Activated CD8-positive, alpha-beta memory T cell treated with anti-CD3 and anti-CD28 coated beads for 48 hours (primary cell): ENCODE results near the gene TTYH3.

Source experiments
- DNase-seq, 3 experiments: peaks; one replicate each; pipeline ENCODE4 v3.0.0-alpha.2; 2020; ENCODE audit warnings: low read depth in 2 of 3, low spot score in 2 of 3

The TTYH3 gene

DNA sequence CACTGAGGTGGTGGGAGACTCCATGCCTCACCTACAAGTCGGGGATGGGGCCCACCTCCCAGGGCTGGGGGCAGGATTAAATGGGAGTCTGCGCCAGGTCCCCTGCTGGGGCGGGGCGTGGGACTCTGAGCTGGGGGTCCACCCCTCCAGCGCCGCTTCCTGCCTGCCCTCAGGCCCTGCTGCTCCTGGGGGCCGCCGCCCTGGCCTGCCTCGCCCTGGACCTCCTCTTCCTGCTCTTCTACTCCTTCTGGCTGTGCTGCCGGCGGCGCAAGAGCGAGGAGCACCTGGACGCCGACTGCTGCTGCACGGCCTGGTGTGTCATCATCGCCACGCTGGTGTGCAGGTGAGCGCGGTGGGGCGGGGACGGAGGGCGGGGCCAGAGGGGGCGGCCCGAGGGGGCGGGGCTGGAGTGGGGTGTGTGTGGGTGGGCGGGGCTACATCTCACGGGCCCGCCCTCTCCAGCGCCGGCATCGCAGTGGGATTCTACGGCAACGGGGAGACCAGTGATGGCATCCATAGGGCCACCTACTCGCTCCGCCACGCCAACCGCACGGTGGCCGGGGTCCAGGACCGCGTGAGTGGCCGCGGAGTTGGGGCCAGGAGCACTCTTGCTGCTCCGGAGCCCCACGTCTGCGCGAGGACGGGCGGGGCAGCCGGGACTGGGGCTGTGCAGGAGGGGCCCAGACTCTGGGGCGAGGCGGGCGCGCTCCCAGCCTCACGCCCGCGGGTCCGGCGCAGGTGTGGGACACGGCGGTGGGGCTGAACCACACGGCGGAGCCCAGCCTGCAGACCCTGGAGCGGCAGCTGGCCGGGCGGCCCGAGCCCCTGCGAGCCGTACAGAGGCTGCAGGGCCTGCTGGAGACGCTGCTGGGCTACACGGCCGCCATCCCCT lies 15.1 kb downstream of the TTYH3 start:
- DNase-seq, result no peak

DNA sequence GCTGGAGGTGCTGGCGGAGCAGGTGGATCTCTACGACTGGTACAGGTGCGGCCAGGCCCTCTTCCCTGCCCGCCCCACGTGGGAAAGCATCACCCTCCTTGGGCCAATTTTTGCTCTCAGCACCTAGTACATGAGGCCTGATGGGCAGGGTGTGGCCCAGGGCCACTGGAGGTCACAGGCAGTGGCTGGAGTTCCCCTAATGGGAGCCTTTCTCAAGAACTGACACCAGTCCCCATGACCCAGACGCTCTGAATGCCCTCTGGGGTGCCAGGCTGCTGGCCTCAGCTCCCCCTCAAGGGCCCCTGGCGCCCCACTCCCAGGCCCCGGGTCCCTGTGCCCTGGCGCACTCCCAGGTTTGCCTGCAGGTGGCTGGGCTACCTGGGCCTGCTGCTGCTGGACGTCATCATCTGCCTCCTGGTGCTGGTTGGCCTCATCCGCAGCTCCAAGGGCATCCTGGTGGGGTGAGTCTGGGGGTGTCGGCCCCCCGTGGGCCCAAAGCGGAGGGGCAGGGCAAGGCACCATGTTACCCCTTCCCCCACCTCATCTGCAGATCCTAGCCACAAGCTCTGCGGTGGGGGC lies 15.9 kb downstream of the TTYH3 start:
- no peak for DNase-seq

DNA sequence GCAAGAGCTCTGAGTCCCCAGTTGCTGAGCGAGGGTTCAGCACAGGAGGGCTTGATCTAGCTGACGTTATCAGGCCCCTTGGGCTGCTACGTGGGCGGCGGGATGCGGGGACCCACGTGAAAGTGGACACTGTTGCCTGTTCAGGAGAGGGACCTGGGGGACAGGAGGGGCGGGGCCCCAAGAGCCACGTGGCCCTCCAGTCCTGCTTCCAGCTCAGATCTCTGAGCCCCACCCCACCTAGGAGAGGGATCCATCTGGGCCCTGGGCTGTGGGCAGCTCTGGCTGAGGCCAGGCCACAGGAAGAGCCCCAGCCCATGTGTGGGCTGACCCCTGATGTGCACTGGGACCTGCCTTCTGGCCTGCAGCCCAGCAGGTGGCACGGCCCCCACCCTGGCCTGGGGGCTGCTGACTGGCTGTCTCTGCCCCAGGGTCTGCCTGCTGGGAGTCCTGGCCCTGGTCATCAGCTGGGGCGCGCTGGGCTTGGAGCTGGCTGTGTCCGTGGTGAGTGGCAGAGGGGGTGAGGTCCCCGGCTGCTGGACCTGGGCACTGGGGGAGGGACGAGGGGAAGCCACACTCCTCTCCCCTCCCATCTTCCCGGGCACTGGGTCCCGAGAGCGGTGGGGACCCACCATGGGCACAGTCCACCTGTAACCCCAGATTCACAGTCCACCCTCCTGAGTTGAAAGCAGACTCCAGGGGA lies 17.5 kb downstream of the TTYH3 start:
- DNase-seq, result no peak

GRCh38 chr7:2649991-2650390 lies 18.2 kb downstream of the TTYH3 start:
- no peak for DNase-seq

DNA sequence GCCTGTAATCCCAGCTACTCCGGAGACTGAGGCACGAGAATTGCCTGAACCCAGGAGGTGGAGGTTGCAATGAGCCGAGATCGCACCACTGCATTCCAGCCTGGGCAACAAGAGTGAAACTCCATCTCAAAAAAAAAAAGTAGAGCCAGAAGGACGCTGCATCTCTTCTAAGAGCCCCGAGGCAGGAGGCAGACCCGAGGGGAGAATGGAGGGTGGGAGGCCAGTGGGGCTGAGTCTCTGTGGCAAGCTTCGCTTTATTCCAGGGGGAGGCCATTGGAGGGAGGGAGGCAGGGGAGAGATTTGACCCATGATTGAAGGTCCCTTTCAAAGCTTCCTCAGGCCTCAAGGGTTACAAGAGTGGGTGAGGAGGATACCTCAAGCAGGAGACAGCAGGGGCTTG lies 18.7 kb downstream of the TTYH3 start:
- DNase-seq, result no peak

- no peak for DNase-seq
Observed at GRCh38 chr7:2651336-2651735, 19.6 kb downstream of the TTYH3 start.

DNA sequence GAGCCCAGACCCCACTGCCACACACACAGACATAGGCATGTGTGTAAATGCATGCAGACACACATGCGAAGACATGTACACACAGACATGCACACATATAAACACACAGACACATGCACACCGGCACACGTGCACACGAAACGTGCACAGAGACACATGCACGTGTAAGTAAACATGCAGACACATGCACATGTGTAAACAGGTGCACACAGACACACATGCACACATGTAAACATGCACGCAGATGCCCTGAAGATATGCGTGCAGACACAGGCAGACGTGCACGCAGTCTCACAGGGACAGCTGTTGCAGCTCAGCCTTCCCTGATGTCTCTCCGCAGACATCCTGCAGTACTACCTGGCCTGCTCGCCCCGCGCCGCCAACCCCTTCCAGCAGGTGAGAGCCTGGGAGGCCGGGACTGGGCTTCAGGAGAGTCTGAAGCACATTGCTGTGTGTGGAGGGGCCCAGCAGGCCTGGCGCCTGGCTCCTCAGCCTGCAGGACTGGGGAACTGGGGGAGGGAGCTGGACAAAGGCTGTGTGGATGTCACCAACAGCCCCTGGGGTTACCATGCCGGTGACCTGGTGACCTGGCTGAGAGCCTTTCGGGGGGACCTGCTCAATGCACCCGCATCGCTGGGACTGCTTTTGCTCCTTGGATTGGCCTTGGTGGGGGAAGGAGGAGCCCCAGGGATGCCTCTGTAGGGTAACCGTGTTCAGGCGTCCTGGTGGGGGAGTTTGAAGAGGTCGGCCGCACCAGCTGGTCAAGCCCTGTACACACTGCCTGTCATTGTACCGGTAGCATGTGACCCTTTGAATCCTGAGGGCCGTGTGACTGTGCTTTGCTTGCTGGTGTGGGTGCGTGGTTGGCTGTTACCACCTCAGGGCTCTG lies 20.3 kb downstream of the TTYH3 start:
- DNase-seq, result no peak

- no peak for DNase-seq
Observed at GRCh38 chr7:2652736-2653060, 20.9 kb downstream of the TTYH3 start.

DNA sequence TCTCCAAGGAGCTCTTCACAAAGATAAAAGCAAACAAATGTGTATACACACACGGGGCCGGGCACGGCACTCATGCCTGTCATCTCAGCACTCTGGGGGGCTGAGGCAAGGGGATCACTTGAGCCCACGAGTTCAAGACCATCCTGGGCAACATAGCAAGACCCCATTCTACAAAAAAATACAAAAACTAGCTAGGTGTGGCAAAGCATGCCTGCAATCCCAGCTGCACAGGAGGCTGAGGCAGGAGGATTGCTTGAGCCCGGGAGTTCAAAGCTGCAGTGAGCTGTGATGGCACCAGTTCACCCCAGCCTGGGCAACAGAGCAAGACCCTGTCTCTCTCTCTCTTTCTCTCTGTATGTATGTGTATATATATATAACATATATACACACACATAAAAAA lies 22.3 kb downstream of the TTYH3 start:
- DNase-seq, result no peak

DNA sequence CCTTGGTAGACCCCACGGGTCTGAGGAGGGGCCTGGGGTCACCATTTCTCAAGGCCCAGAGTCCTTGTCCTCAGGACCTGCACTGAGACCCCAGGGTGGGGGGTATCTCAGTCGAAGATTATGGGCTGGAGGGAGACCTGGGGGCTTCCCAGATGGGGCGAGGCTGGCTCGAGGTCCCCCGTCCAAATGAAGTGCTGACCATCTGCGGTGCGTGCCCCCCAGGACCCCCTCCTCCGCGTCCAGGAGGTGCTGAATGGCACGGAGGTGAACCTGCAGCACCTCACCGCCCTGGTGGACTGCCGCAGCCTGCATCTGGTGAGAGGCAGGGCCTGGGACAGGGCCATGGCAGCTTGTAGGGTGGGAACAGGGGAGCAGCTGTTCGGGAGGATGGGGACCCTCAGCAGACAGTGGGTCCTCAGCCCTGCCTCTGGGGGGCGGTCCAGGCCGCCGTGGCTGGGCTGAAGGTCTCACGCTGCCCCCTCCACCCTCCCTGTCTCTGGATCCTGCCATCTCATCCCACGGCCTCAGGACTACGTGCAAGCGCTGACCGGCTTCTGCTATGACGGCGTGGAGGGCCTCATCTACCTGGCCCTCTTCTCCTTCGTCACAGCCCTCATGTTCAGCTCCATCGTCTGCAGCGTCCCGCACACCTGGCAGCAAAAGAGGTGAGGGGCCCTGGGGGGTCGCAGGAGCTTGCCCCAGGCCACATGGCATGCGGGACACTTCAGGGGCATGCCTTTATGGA lies 24.3 kb downstream of the TTYH3 start:
- no peak for DNase-seq

DNA sequence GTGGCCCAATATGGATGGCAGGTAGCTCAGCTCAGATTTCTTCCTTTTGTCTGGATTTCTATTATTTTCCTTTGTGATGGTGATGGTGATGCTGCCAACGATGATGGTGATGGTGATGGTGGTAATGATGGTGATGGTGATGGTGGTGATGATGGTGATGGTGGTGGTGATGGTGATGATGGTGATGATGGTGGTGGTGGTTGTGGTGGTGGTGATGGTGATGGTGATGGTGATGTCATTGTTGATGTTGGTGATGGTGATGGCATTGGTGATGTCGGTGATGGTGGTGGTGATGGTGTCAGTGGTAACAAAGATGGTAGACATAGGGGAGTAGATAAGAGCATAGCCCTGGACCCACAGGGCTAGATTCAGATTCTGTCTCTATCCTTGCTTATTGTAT lies 25.4 kb downstream of the TTYH3 start:
- no peak for DNase-seq

DNA sequence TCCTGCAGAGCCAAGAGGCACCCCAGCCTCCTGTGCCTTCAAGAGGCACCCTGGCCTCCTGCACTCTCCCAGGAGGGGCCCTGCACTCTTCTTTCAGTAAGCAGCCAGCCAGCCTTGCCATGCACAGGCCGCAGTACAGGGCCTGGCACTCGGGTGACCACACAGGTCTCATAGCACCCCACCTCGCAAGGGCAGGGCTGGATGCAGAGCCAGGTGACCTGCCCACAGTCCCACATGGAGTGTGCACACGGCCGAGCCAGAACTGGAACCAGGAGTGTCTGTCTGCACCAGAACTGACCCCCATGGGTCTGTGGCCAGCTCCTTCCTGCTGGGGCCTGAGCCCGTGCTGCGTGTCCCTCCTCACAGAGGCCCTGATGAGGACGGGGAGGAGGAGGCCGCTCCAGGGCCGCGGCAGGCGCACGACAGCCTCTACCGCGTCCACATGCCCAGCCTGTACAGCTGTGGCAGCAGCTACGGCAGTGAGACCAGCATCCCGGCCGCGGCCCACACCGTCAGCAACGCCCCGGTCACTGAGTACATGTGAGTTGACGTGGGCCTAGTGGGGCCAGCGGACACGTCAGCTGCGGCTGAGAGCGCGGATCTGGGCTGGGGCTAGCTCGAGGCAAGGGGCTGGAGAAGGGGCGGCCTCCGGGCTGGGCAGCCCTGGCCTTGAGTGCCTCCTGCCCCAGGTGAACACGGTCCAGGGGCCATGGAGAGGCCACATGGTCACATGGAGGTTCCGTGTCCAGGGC lies 26.3 kb downstream of the TTYH3 start:
- no peak for DNase-seq

DNA sequence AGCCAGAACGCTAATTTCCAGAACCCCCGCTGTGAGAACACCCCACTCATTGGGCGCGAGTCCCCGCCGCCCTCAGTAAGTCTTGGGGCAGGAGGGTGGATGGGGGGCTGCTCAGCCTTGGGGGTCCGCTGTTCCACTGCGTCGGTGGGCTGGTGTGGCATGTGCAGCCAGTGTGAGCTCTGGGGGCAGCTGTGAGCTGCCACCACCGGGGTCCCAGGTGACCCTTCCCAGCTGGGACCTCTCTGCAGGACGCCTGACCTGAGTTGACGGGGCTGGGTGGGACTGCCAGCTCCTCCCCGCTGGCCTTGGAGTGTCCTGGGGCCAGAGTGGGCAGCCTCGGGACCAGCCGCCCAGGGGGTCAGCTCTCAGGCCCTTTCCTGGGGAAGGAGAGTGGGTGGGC lies 27.2 kb downstream of the TTYH3 start:
- no peak for DNase-seq

- no peak for DNase-seq
Observed at GRCh38 chr7:2659556-2660358, 28.0 kb downstream of the TTYH3 start.

DNA sequence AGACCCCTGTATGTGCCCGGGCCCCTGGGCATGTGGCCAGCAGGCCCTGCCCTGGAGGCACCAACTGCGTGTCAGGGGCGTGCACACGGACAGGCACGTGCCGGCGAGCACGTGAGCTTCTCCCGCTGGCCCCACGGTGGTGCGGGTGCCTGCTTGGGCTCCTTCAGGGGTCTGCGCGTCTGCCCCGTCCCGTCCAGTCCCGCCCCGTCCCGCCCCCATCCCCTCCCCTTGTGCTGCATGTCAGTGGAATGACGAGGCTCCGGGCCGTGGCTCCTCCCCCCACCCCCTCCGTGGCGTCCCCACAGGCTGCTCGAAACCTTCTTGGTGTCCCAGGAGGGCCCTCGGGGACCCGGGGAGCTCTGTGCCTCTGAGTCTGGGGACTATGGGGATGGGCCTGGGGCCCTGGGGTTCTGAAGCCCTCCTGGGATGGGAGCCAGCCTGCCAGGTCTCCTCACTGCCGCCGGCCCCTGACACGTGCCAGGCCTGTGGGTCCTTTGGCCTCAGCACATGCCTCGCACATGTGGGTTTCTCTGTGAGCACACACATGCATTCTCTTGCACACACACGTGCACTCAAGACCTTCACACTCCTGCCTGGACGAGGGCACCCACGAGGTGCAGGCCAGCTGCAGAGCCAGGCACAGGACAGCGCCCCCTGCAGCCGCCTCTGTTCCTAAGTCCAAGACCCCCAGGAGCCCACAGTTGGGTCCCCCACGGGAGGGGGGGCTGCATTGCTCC lies 28.7 kb downstream of the TTYH3 start:
- DNase-seq, result no peak

- no peak for DNase-seq
Observed at GRCh38 chr7:2661096-2661449, 29.3 kb downstream of the TTYH3 start.

- no peak for DNase-seq
Observed at GRCh38 chr7:2661602-2662272, 30.0 kb downstream of the TTYH3 start.
